Testis (tissue), 2 donors: ENCODE data around the gene TNKS1BP1.

Experiments
- CTCF ChIP-seq, 3 experiments: fragments of 450-650 bp in 2 of 3; fragments of 200-600 bp in 1 of 3; sonication (generic) in 1 of 3; IDR thresholded peaks; one replicate each; pipeline ENCODE4 v1.5.1; 2016 to 2019; ENCODE audit warnings: antibody characterized with exemption in 3 of 3, mild to moderate bottlenecking in 2 of 3, moderate library complexity in 1 of 3
- POLR2A ChIP-seq: fragments of 450-650 bp; IDR thresholded peaks from one replicate; pipeline ENCODE4 v1.6.1; 2017; ENCODE audit warnings: antibody characterized with exemption, mild to moderate bottlenecking, moderate library complexity

GRCh38 chr11:57339328-57339727 is 14.6 kb upstream of the TNKS1BP1 start:
- TF ChIP-seq CTCF (IDR thresholded peaks at IDR 0.05) (no peak), POLR2A (no peak)
